ENCODE measurements around the gene DCDC2. TPM values are rescaled to one million over a fixed set of nuclear protein-coding genes. Genes with fewer than 3 reads are reported as not detected.

Gene DCDC2
- total RNA-seq, 1 donor from 2014 or later: 0.13 TPM

- Mint-ChIP-seq H3K36me3 (ENCODE audit: low read depth, unreplicated experiment) (no peaks in the 10 kb centered on the region), H3K27me3 (ENCODE audit: unreplicated experiment) (peaks cover 2% of the 10 kb centered on the region), H3K4me1 (ENCODE audit: unreplicated experiment) (peaks cover 7% of the 10 kb centered on the region), H3K9me3 (ENCODE audit: unreplicated experiment) (no peaks in the 10 kb centered on the region), H3K27ac (ENCODE audit: unreplicated experiment) (no peak overlapping the region), H3K4me3 (ENCODE audit: unreplicated experiment) (peak overlapping the region; percentile 86)
- no peak for TF ChIP-seq CTCF (IDR thresholded peaks at IDR 0.05; ENCODE audit: unreplicated experiment)
- DNase-seq (ENCODE audit: low spot score): no peak
Measured at GRCh38 chr6:24358219-24358821, 461 bp upstream of the DCDC2 start.

- DNase-seq (ENCODE audit: low spot score): no peak
- Mint-ChIP-seq H3K9me3 (ENCODE audit: unreplicated experiment) (no peaks in the 10 kb centered on the region), H3K27me3 (ENCODE audit: unreplicated experiment) (peaks cover 2% of the 10 kb centered on the region), H3K36me3 (ENCODE audit: low read depth, unreplicated experiment) (no peaks in the 10 kb centered on the region), H3K4me3 (ENCODE audit: unreplicated experiment) (no peak overlapping the region), H3K4me1 (ENCODE audit: unreplicated experiment) (peaks cover 7% of the 10 kb centered on the region), H3K27ac (ENCODE audit: unreplicated experiment) (no peak overlapping the region)
- no peak for TF ChIP-seq CTCF (IDR thresholded peaks at IDR 0.05; ENCODE audit: unreplicated experiment)
Measured at GRCh38 chr6:24356310-24356973, 1.4 kb downstream of the DCDC2 start.

- H3K9me3 Mint-ChIP-seq (ENCODE audit: unreplicated experiment): no peaks in the 10 kb centered on the region
- no peak overlapping the region for H3K27ac Mint-ChIP-seq (ENCODE audit: unreplicated experiment)
- H3K4me1 Mint-ChIP-seq (ENCODE audit: unreplicated experiment): peaks cover 7% of the 10 kb centered on the region
- TF ChIP-seq CTCF (IDR thresholded peaks at IDR 0.05; ENCODE audit: unreplicated experiment): no peak
- DNase-seq (ENCODE audit: low spot score): no peak
- peaks cover 2% of the 10 kb centered on the region for H3K27me3 Mint-ChIP-seq (ENCODE audit: unreplicated experiment)
- no peak overlapping the region for H3K4me3 Mint-ChIP-seq (ENCODE audit: unreplicated experiment)
- no peaks in the 10 kb centered on the region for H3K36me3 Mint-ChIP-seq (ENCODE audit: low read depth, unreplicated experiment)
Measured at GRCh38 chr6:24355393-24355792, 2.5 kb downstream of the DCDC2 start.

- Mint-ChIP-seq H3K27me3 (ENCODE audit: unreplicated experiment) (no peaks in the 10 kb centered on the region), H3K36me3 (ENCODE audit: low read depth, unreplicated experiment) (no peaks in the 10 kb centered on the region), H3K27ac (ENCODE audit: unreplicated experiment) (no peak overlapping the region), H3K4me1 (ENCODE audit: unreplicated experiment) (peaks cover 4% of the 10 kb centered on the region), H3K9me3 (ENCODE audit: unreplicated experiment) (no peaks in the 10 kb centered on the region), H3K4me3 (ENCODE audit: unreplicated experiment) (no peak overlapping the region)
- no peak for TF ChIP-seq CTCF (IDR thresholded peaks at IDR 0.05; ENCODE audit: unreplicated experiment)
- no peak for DNase-seq (ENCODE audit: low spot score)
Measured at GRCh38 chr6:24353861-24354260, 4.0 kb downstream of the DCDC2 start.

- Mint-ChIP-seq H3K27ac (ENCODE audit: unreplicated experiment) (no peak overlapping the region), H3K9me3 (ENCODE audit: unreplicated experiment) (no peaks in the 10 kb centered on the region), H3K4me3 (ENCODE audit: unreplicated experiment) (no peak overlapping the region)
Measured at GRCh38 chr6:24352434-24352833, 5.4 kb downstream of the DCDC2 start.

More at GRCh38 chr6:24352434-24352833, 5.4 kb downstream of the DCDC2 start:
- TF ChIP-seq CTCF (IDR thresholded peaks at IDR 0.05; ENCODE audit: unreplicated experiment): no peak
- H3K4me1 Mint-ChIP-seq (ENCODE audit: unreplicated experiment): no peaks in the 10 kb centered on the region
- no peaks in the 10 kb centered on the region for H3K36me3 Mint-ChIP-seq (ENCODE audit: low read depth, unreplicated experiment)
- H3K27me3 Mint-ChIP-seq (ENCODE audit: unreplicated experiment): no peaks in the 10 kb centered on the region
- DNase-seq (ENCODE audit: low spot score): no peak
